ENCODE measurements around the gene HGFAC.

Gene HGFAC

DNA sequence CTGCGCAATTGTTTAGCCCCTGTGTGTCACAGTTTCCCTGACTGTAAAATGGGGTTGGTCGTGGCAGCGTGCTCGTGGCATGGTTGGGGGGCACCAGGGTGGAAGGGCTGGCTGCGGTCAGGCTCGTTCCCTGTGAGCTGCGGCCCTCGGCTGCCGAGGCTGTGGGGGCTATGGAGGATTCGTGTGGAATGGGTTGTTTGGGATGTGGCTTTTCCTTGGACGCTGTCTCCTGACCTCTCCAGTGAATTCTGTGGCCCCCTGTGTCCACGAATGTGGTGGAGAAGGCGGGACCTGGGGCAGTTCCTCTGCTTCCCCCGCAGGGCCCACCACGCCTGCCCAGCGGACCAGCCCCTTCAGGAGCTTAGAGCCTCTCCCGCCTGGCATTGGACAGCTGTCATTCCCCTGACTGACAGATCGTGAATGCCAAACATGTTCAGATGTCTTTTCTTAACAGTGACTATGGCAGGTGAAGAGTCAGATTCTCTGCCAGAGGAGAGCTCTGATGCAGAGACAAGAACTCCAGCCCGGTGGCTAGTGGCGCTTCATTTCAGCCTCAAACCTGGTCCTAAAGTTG is 17.2 kb upstream of the HGFAC start:
- no peak overlapping the region for H3K4me3 ChIP-seq (ENCODE audit: low read depth, low read length)
- TF ChIP-seq, protein P1, sequence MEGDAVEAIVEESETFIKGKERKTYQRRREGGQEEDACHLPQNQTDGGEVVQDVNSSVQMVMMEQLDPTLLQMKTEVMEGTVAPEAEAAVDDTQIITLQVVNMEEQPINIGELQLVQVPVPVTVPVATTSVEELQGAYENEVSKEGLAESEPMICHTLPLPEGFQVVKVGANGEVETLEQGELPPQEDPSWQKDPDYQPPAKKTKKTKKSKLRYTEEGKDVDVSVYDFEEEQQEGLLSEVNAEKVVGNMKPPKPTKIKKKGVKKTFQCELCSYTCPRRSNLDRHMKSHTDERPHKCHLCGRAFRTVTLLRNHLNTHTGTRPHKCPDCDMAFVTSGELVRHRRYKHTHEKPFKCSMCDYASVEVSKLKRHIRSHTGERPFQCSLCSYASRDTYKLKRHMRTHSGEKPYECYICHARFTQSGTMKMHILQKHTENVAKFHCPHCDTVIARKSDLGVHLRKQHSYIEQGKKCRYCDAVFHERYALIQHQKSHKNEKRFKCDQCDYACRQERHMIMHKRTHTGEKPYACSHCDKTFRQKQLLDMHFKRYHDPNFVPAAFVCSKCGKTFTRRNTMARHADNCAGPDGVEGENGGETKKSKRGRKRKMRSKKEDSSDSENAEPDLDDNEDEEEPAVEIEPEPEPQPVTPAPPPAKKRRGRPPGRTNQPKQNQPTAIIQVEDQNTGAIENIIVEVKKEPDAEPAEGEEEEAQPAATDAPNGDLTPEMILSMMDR (IDR thresholded peaks at IDR 0.05; ENCODE audit: low read depth, low read length), result no peak
- in situ Hi-C loops (cut with HindIII; ENCODE audit: low sequenced_read_pairs), result no loop called here
- no peak for DNase-seq (ENCODE audit: low read depth, low spot score)

DNA sequence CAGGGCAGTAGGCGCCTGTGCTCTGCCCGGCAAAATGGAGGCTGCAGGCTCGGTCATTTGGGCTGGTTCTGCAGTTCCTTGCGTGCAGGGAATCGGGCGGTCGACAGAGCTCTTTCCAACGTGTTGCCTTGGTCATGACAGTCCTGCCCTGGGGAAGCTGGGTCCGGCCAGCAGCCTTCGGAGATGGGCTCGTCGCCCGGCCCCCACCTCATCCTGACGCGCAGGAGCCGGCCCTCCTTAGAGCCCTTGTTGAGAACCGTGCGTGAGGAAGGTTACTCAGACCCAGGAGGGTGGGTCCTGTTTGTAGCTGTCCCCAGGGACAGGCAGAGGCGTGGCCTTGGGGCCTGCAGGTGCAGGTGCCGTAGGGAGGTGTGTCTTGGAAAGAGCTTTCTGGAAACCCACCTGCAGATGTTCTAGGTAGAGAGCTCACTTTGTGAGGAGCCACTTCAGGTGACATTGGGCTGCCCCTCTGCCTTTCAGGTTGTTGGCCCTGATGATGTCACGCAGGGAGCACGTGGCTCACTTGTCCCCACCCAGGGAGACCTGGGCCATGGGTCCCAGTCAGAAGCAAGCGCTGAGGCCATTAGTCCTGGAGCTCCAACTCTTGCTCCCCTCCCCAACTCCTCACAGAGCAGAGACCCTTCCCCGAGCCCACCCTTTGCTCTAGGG is 15.2 kb upstream of the HGFAC start:
- TF ChIP-seq, protein P1 (IDR thresholded peaks at IDR 0.05; ENCODE audit: low read depth, low read length), result no peak
- no peak overlapping the region for H3K4me3 ChIP-seq (ENCODE audit: low read depth, low read length)
- no peak for DNase-seq (ENCODE audit: low read depth, low spot score)
- in situ Hi-C loops (cut with HindIII; ENCODE audit: low sequenced_read_pairs), result no loop called here

DNA sequence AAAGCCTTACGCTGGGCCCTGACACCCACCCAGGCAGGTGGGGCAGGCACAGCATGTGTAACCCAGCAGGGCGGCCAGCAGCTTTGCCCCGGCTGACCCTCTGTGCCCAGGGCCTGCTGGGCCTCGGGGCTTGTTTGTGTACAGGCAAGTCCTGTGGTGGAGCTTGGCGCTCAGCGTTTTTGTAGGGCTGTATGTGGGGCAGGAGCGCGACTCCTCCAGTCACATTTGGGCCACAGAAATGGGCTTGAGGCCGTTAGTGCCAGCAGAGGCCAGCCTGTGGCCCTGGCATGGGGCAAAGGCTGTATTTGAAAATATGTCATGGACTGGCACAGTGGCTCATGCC is 14.7 kb upstream of the HGFAC start:
- H3K4me3 ChIP-seq (ENCODE audit: low read depth, low read length), result no peak overlapping the region
- in situ Hi-C loops (cut with HindIII; ENCODE audit: low sequenced_read_pairs), result no loop called here
- no peak for DNase-seq (ENCODE audit: low read depth, low spot score)
- TF ChIP-seq, protein P1 (IDR thresholded peaks at IDR 0.05; ENCODE audit: low read depth, low read length), result no peak

GRCh38 chr4:3427706-3428446 is 13.9 kb upstream of the HGFAC start:
- H3K4me3 ChIP-seq (ENCODE audit: low read depth, low read length), result no peak overlapping the region
- DNase-seq (ENCODE audit: low read depth, low spot score), result no peak
- TF ChIP-seq, protein P1 (IDR thresholded peaks at IDR 0.05; ENCODE audit: low read depth, low read length), result no peak
- in situ Hi-C loops (cut with HindIII; ENCODE audit: low sequenced_read_pairs), result no loop called here

- no peak overlapping the region for H3K4me3 ChIP-seq (ENCODE audit: low read depth, low read length)
- TF ChIP-seq, protein P1 (IDR thresholded peaks at IDR 0.05; ENCODE audit: low read depth, low read length), result no peak
- in situ Hi-C loops (cut with HindIII; ENCODE audit: low sequenced_read_pairs), result no loop called here
- DNase-seq (ENCODE audit: low read depth, low spot score), result no peak
These were observed 12.1 kb upstream of the HGFAC start for GRCh38 chr4:3429651-3430050.

- no peak for DNase-seq (ENCODE audit: low read depth, low spot score)
- TF ChIP-seq, protein P1 (IDR thresholded peaks at IDR 0.05; ENCODE audit: low read depth, low read length), result no peak
- no peak overlapping the region for H3K4me3 ChIP-seq (ENCODE audit: low read depth, low read length)
- in situ Hi-C loops (cut with HindIII; ENCODE audit: low sequenced_read_pairs), result no loop called here
These were observed 11.2 kb upstream of the HGFAC start for GRCh38 chr4:3430524-3430923.
